Stomach smooth muscle (tissue), 2 donors: Measurements from ENCODE around the gene CFAP97.

Experiments used
- H3K27ac ChIP-seq: one replicate; pipeline ENCODE4 v1.7.0; 2013; ENCODE audit warnings: mild to moderate bottlenecking, low read length, inconsistent platforms
- H3K27me3 ChIP-seq, 2 donors: one replicate each; pipeline ENCODE4 v1.7.0; 2013; ENCODE audit warnings: low read length in 2 of 2; ENCODE audit not compliant: insufficient read depth in 2 of 2, control insufficient read depth in 1 of 2
- H3K36me3 ChIP-seq, 2 donors: one replicate each; pipeline ENCODE4 v1.7.0; 2013; ENCODE audit warnings: low read length in 2 of 2; ENCODE audit not compliant: control insufficient read depth in 2 of 2, insufficient read depth in 2 of 2
- H3K4me1 ChIP-seq: one replicate; pipeline ENCODE4 v1.7.0; 2013; ENCODE audit warnings: low read length; ENCODE audit not compliant: control insufficient read depth, insufficient read depth
- H3K4me3 ChIP-seq, 2 donors: one replicate each; pipeline ENCODE4 v1.7.0; 2013; ENCODE audit warnings: low read length in 2 of 2
- H3K9ac ChIP-seq, 2 donors: one replicate each; pipeline ENCODE4 v1.7.0; 2013; ENCODE audit warnings: low read length in 2 of 2, mild to moderate bottlenecking in 1 of 2
- H3K9me3 ChIP-seq, 2 donors: one replicate each; pipeline ENCODE4 v1.7.0; 2013; ENCODE audit warnings: low read length in 2 of 2; ENCODE audit not compliant: control insufficient read depth in 2 of 2
- donor health status: healthy.
- donor health status: Pancreatic carcinoma.

The CFAP97 gene

DNA sequence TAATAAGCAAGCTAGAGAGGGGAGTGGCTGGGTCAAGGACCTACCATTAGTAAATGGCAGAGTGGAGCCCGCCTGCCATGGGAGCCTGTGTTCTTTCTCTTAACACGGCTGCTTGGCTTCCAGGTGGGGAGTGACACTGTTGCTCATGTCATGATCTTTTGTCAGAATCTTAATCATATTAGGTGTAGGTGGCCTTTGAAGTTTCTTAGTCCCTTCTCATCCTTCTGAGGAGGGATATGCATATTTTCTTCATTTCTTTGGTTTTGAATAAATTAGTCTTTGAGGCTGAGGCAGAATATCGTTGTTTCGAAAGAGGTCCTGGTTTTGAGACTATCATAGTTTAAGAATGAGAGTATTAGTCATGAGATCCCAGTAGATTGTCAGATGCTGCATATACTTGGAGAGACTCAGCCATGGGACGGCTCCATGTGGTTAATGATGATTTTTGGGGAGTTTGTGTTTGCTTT is 34.4 kb upstream of the CFAP97 start:
- Histone ChIP-seq H3K9me3 (no peaks in the 10 kb centered on the region), H3K27me3 (no peaks in the 10 kb centered on the region), H3K27ac (no peak overlapping the region), H3K36me3 (no peaks in the 10 kb centered on the region), H3K9ac (no peak overlapping the region), H3K4me1 (peaks cover 2% of the 10 kb centered on the region), H3K4me3 (no peak overlapping the region)

DNA sequence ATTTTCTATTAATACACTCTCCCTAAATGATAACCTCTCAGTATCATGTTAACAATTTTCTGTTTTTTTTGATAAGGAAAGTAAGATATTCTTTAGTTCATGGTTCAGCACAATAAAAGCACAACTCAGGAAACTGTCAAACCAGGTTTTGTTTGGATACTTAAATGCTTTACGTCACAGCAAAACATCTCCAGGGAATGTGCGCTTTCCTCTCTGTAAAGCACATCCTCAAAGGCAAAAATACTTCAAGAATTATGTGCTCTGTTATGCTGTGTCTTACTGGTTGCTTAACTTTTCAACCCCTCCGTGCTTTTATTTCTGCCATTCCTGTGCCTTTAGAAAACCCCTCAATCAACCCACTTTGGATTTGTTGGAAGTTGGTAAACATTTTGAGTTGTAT is 33.4 kb upstream of the CFAP97 start:
- Histone ChIP-seq H3K27me3 (no peaks in the 10 kb centered on the region), H3K9me3 (no peaks in the 10 kb centered on the region), H3K4me1 (no peaks in the 10 kb centered on the region), H3K36me3 (no peaks in the 10 kb centered on the region), H3K27ac (no peak overlapping the region), H3K9ac (no peak overlapping the region), H3K4me3 (no peak overlapping the region)

DNA sequence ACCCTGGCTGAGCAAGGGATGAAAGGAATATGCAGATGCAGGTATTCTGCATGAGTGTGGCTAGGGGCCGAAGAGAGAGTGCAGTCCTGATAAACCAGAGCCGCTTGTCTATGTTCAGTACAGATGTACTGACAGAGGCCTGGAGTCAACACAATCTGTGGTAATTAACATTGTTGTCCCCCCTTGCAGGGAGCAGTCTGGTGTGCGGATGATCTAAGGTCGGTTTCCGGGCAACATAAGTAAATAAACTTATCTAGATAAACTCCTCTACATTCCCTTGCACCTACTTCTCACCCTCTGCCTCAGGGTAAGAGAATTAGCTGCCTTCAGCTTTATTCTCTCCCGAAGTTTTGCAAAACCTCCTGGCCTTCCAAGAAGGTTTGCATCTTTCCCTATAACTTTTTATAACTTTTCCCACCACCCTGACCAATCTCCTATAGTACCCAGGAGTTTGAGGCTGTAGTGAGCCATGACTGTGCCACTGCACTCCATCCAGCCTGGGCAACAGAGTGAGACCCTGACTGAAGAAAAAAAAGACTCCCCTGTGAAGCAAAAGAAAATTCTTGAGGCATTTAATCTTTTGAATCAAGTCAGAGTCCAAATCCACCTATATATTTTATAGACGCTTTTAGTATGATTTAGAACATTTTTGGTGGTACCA is 32.2 kb upstream of the CFAP97 start:
- no peak overlapping the region for H3K9ac ChIP-seq
- no peaks in the 10 kb centered on the region for H3K27me3 ChIP-seq
- H3K9me3 ChIP-seq = no peaks in the 10 kb centered on the region
- H3K4me3 ChIP-seq = peak overlapping the region in 1 of 2 donors; percentile 0
- H3K27ac ChIP-seq = no peak overlapping the region
- H3K4me1 ChIP-seq = no peaks in the 10 kb centered on the region
- no peaks in the 10 kb centered on the region for H3K36me3 ChIP-seq

DNA sequence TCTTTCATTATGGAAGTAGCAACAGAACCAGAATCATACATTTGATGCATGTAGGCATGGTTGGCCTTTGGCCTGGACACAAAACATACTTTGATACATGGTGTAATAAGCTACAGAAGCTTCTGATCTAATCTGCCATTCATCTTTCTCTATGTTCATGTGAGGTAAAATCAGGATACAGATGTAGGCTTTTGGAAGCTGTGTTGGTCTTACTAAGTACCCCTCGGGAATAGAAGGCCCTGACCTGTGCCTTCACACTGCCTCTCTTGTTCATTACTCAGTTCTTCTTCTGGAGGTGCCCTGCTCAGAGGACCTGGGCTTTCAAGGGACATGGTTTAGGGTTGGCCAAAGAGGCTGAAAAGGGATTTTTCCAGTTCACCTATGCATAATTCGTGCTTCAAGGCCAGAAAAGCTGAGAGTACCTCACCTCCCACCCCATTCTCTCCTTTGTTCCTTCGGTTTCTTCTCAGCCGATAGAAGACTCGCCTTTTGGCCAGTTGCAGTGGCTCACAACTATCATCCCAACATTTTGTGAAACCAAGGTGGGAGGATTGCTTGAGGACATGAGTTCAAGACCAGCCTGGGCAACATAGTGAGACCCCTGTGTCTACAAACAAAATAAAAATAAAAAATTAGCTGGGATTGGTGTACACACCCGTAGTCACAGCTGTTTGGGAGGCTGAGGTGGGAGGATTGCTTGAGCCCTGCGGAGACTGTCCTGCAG is 31.5 kb upstream of the CFAP97 start:
- Histone ChIP-seq H3K9me3 (no peaks in the 10 kb centered on the region), H3K9ac (no peak overlapping the region), H3K27ac (no peak overlapping the region), H3K4me1 (no peaks in the 10 kb centered on the region), H3K27me3 (no peaks in the 10 kb centered on the region), H3K4me3 (no peak overlapping the region), H3K36me3 (no peaks in the 10 kb centered on the region)

DNA sequence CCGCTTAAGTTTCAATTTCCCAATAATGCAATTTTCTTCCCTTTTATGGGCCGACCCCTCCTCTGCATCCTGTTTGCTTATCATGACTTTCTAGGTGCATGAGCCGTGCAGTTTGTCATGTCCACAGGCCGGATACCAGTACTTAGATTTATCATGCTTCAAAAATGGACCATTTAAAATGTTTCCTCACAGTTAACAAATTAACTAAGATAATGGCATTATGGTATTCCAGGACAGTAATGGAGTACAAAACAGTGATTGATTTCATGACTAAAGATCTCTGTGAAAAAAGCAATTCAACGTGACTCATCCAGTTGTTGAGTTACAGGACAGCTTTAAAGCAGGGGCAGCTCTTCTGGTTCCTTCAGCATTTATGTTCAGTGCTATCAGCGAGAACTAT is 28.6 kb upstream of the CFAP97 start:
- H3K9me3 ChIP-seq = no peaks in the 10 kb centered on the region
- no peak overlapping the region for H3K27ac ChIP-seq
- H3K4me1 ChIP-seq = peaks cover 9% of the 10 kb centered on the region
- H3K4me3 ChIP-seq = no peak overlapping the region
- no peak overlapping the region for H3K9ac ChIP-seq
- H3K27me3 ChIP-seq = no peaks in the 10 kb centered on the region
- H3K36me3 ChIP-seq = no peaks in the 10 kb centered on the region

DNA sequence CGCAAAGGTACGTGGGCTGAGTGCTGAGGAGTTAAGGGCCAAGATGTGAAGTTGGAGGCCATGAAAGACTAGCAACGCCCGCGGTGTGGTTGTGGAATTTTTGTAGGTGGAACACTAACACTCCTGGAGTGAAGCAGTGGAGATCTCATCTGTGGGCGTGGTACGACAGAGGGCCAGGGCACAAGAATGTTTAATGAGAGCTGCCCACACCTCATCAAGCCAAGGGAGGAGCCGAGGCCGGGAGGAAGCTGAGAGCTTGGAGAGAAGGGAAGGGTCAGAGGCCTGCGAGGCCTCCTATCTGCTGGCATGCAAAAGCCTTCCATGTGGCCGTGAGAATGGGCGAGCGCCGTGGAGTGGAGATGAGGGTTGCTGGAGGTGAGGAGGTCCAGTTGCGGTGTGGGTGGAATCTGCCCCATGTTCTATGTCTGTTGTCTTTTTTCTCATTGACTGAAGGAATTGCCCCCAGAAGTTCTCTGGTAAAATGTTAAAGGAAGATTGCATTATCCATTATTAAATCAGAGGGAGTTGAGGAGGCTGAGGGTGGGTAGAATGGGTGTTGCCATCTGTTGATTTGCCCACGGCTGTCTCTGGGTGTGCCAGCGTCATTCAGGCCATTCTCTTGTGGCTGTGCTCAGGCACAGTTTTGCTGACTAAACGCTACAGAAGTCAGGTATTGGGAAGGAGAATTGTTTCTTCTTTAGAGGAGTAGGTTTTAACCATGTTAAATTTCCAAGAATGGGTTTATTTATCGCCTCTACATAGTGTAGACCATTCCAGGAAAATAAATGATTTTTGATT is 25.4 kb upstream of the CFAP97 start:
- Histone ChIP-seq H3K9me3 (no peaks in the 10 kb centered on the region), H3K4me1 (peaks cover 16% of the 10 kb centered on the region), H3K27ac (no peak overlapping the region), H3K27me3 (no peaks in the 10 kb centered on the region), H3K4me3 (no peak overlapping the region), H3K36me3 (no peaks in the 10 kb centered on the region), H3K9ac (no peak overlapping the region)

DNA sequence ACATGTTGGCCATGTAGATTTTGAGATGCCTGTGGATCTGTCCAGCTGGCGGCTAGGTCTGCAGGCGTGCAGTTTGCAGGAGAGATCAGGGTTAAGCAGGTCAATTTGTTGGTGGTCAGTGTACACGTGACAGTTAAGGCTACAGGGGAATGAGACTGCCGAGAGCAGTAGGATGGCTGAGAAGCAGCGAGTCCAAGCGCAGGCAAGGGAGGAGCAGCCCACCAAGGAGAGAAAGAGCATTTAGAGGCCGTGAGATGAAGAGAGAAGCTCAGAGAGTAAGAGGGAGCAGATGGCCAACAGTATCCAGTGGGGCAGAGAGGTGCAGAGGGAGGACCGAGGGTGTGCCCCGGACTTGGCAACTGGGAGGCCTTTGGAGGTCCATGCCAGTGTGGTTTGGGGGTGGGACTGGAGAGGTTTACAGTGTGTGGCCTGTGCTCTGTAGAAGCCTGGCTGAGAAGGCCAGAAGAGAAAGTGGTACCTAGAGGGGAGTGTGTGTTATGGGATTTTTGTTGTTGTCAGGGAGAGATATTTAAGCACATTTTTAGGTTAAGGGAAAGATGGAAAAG is 24.0 kb upstream of the CFAP97 start:
- H3K4me3 ChIP-seq = peak overlapping the region in 1 of 2 donors; percentile 49
- peaks cover 16% of the 10 kb centered on the region for H3K4me1 ChIP-seq
- H3K27me3 ChIP-seq = no peaks in the 10 kb centered on the region
- H3K9me3 ChIP-seq = no peaks in the 10 kb centered on the region
- H3K36me3 ChIP-seq = no peaks in the 10 kb centered on the region
- no peak overlapping the region for H3K9ac ChIP-seq
- H3K27ac ChIP-seq = peak overlapping the region; percentile 58

DNA sequence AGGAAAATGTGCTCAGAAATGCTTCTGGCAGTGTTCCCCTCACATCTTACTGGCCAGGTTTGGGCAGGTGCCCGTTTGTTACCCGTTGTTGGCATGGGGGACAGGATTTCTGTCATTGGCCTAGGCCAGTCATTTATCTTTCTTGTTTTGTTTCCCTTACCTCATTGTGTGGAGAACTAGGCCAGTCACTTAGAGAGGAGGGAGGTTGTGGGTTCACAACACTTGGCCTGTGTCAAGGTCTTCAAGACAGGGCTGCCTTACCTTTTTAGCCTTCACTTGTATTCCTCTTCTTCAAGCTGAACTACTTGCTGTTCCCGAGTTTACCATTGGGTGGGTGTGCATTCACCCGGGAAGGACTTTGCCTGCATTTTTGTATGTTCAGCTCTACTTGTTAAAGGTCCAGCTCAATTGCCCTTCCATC is 23.3 kb upstream of the CFAP97 start:
- H3K36me3 ChIP-seq = no peaks in the 10 kb centered on the region
- peak overlapping the region; percentile 58 for H3K27ac ChIP-seq
- H3K27me3 ChIP-seq = no peaks in the 10 kb centered on the region
- no peaks in the 10 kb centered on the region for H3K9me3 ChIP-seq
- peak overlapping the region in 1 of 2 donors; percentile 18 for H3K9ac ChIP-seq
- peaks cover 16% of the 10 kb centered on the region for H3K4me1 ChIP-seq
- H3K4me3 ChIP-seq = peak overlapping the region; percentile 17 to 49

DNA sequence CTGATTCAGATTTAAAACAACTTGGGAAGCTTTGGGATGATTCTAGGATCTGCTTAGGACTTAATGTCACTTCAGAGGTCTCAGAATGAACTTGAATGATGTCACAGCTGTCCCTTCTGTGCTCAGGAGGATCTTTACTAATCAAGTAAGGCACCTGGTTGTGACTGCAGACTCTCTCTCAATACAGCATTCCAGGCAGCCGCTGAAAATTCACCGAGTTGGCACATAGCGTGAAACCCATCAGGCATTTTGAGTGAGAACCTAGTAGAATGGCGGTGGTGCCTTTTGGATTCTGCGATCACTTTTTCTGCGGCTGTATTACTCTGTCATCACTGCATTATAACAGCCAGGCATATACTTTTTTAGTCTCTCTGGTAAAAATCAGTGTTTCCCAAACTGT is 22.1 kb upstream of the CFAP97 start:
- Histone ChIP-seq H3K36me3 (no peaks in the 10 kb centered on the region), H3K4me3 (no peak overlapping the region), H3K9ac (no peak overlapping the region), H3K27me3 (no peaks in the 10 kb centered on the region), H3K4me1 (peaks cover 16% of the 10 kb centered on the region), H3K9me3 (no peaks in the 10 kb centered on the region), H3K27ac (peak overlapping the region; percentile 58)

DNA sequence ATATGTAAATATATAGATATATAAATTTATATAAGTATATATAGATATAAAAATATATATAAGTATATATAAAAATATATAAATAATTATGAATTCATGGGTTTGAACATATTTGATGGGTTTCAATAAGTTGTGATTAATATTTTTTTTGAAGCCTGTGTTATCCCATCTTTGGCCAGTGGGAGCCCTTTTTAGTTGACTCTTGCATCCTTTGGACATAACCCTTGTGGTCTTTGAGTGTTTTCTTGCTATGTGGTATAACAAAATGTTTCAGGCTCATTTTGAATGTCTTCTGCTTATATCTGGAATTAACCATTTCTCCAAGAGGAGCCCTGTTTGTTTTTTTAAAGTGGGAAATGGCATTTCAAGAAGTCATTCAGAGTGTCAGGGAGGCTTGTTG is 20.8 kb upstream of the CFAP97 start:
- H3K4me1 ChIP-seq = peaks cover 16% of the 10 kb centered on the region
- no peak overlapping the region for H3K4me3 ChIP-seq
- no peak overlapping the region for H3K9ac ChIP-seq
- no peaks in the 10 kb centered on the region for H3K36me3 ChIP-seq
- H3K27me3 ChIP-seq = no peaks in the 10 kb centered on the region
- H3K9me3 ChIP-seq = no peaks in the 10 kb centered on the region
- H3K27ac ChIP-seq = no peak overlapping the region
